ENCODE results near the gene SUPT5H.

DNA sequence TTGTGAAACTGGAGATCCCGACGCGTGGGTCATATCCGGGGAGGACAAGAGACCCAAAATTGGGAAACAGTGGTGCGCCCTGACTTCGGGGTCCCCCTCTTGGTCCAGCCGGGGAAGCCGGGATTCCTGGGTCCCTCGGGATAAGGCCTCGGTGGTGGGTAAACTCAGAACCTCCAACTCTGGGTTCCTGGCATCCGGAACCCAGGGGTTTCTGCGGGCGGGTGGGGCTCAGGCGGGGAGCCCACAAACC, 38.0 kb upstream of the SUPT5H start:
- TF ChIP-seq CTCF (conservative IDR thresholded peaks at IDR 0.05; ENCODE audit: low read depth, low read length) (no peak), EZH2 (IDR thresholded peaks at IDR 0.05; ENCODE audit: low read length, unreplicated experiment) (no peak)
